ENCODE data around the gene ZC3H18. TPM values are rescaled to one million over a fixed set of nuclear protein-coding genes. Genes with fewer than 3 reads are reported as not detected.
A peak's percentile ranks its signal among the peaks of the same experiment; 100 is the strongest.

Gene ZC3H18
- total RNA-seq, 1 experiment from 2014 or later, result 61.8 TPM

GRCh38 chr16:88645455-88645854, 75.3 kb downstream of the ZC3H18 start:
- Mint-ChIP-seq H3K4me3 (no peak overlapping the region), H3K9me3 (no peaks in the 10 kb centered on the region), H3K27me3 (ENCODE audit: low read depth) (peaks cover 6% of the 10 kb centered on the region), H3K4me1 (peaks cover 7% of the 10 kb centered on the region), H3K36me3 (peaks cover 3% of the 10 kb centered on the region), H3K27ac (no peak overlapping the region)
- ChIA-PET CTCF (no interaction called here), POLR2A (no interaction called here)
- TF ChIP-seq ZNF138 (CRISPR knock-in tag; conservative IDR thresholded peaks at IDR 0.05) (no peak), PRDM15 (CRISPR knock-in tag; IDR thresholded peaks at IDR 0.05) (no peak), NFYB (CRISPR knock-in tag; conservative IDR thresholded peaks at IDR 0.05; ENCODE audit: low read depth) (no peak), ETV6 (CRISPR knock-in tag; IDR thresholded peaks at IDR 0.05) (no peak), CBFB (CRISPR knock-in tag; IDR thresholded peaks at IDR 0.05; ENCODE audit: low read depth) (no peak), E2F1 (CRISPR knock-in tag; IDR thresholded peaks at IDR 0.05) (no peak), GTF2I (CRISPR knock-in tag; conservative IDR thresholded peaks at IDR 0.05) (no peak), JUN (CRISPR knock-in tag; IDR thresholded peaks at IDR 0.05) (no peak), ZSCAN18 (CRISPR knock-in tag; IDR thresholded peaks at IDR 0.05) (no peak), NR3C1 (CRISPR knock-in tag; conservative IDR thresholded peaks at IDR 0.05; ENCODE audit: low read depth) (no peak), GABPB1 (CRISPR knock-in tag; IDR thresholded peaks at IDR 0.05) (no peak), ZNF281 (CRISPR knock-in tag; IDR thresholded peaks at IDR 0.05) (no peak), FOXJ3 (CRISPR knock-in tag; IDR thresholded peaks at IDR 0.05; ENCODE audit: borderline replicate concordance) (no peak), SOX15 (CRISPR knock-in tag; IDR thresholded peaks at IDR 0.05) (no peak), ZNF232 (CRISPR knock-in tag; IDR thresholded peaks at IDR 0.05) (no peak), ATF1 (CRISPR knock-in tag; IDR thresholded peaks at IDR 0.05) (no peak), ZNF671 (CRISPR knock-in tag; IDR thresholded peaks at IDR 0.05) (no peak), ESRRA (CRISPR knock-in tag; IDR thresholded peaks at IDR 0.05; ENCODE audit: borderline replicate concordance) (no peak), CTCF (IDR thresholded peaks at IDR 0.05) (no peak)
- no peak for ATAC-seq
- DNase-seq (ENCODE audit: low spot score), result peak; percentile 9

All from WTC11 (cell line).